PFSK-1 (cell line): ENCODE results near the gene NAV2.

Experiments
- FOXP2 ChIP-seq: optimal IDR thresholded peaks from 2 replicates; pipeline ENCODE3; 2011; ENCODE audit warnings: borderline replicate concordance, control low read depth, inconsistent platforms; ENCODE audit not compliant: insufficient read depth; ENCODE audit errors: extremely low read length, extremely low read depth
- POLR2AphosphoS5 ChIP-seq: IDR thresholded peaks from 2 replicates; pipeline ENCODE4 v1.6.1; 2012; ENCODE audit warnings: low read depth, mild to moderate bottlenecking, control low read depth, low read length, moderate library complexity
- REST ChIP-seq, 2 experiments: IDR thresholded peaks; 2 replicates each; pipeline versions ENCODE4 v1.6.1 to v1.8.0; 2011 to 2012; ENCODE audit warnings: low read depth in 2 of 2, low read length in 2 of 2, control low read depth in 1 of 2, inconsistent platforms in 1 of 2, mild to moderate bottlenecking in 1 of 2, moderate library complexity in 1 of 2; ENCODE audit not compliant: insufficient read depth in 1 of 2
- SIN3A ChIP-seq: IDR thresholded peaks from 2 replicates; pipeline ENCODE4 v1.6.1; 2012; ENCODE audit warnings: mild to moderate bottlenecking, low read length, moderate library complexity, borderline replicate concordance; ENCODE audit not compliant: insufficient read depth
- TAF1 ChIP-seq: IDR thresholded peaks from 2 replicates; pipeline ENCODE4 v1.6.1; 2012; ENCODE audit warnings: low read length, control low read depth, borderline replicate concordance; ENCODE audit not compliant: insufficient read depth

- TF ChIP-seq POLR2AphosphoS5 = no peak
- no peak for TF ChIP-seq SIN3A
- TF ChIP-seq REST (IDR thresholded peaks at IDR 0.05; ENCODE audit: insufficient read depth in 1 of 2, low read depth in 2 of 2, low read length in 2 of 2) = no peak
- no peak for TF ChIP-seq TAF1
- TF ChIP-seq FOXP2 = no peak
Observed at GRCh38 chr11:19698493-19699292, 13.9 kb upstream of the NAV2 start.
